GM21381 (cell line): ENCODE measurements around the gene PPP1R16B.

Experiments
- ATAC-seq: cut with Tn5 transposase; IDR thresholded peaks from one replicate; pipeline ENCODE4 v1.9.1; 2021; ENCODE audit warnings: mild to moderate bottlenecking, moderate library complexity; ENCODE audit not compliant: unreplicated experiment

PPP1R16B gene

GRCh38 chr20:38893565-38894090, 88.1 kb downstream of the PPP1R16B start:
- ATAC-seq, result peak; percentile 48

GRCh38 chr20:38894091-38894847, 88.8 kb downstream of the PPP1R16B start:
- no peak for ATAC-seq

GRCh38 chr20:38895098-38895949, 89.8 kb downstream of the PPP1R16B start:
- no peak for ATAC-seq

GRCh38 chr20:38896009-38896594, 90.6 kb downstream of the PPP1R16B start:
- ATAC-seq, result no peak

GRCh38 chr20:38897267-38897666, 91.8 kb downstream of the PPP1R16B start:
- ATAC-seq, result no peak

GRCh38 chr20:38900606-38901005, 95.1 kb downstream of the PPP1R16B start:
- ATAC-seq, result no peak

GRCh38 chr20:38902601-38903000, 97.1 kb downstream of the PPP1R16B start:
- ATAC-seq, result no peak

GRCh38 chr20:38903335-38903734, 97.8 kb downstream of the PPP1R16B start:
- no peak for ATAC-seq

GRCh38 chr20:38905375-38905774, 99.9 kb downstream of the PPP1R16B start:
- no peak for ATAC-seq

- no peak for ATAC-seq
Observed at GRCh38 chr20:38907918-38908677, 102.6 kb downstream of the PPP1R16B start.

- ATAC-seq, result no peak
Observed at GRCh38 chr20:38915355-38915754, 109.9 kb downstream of the PPP1R16B start.

- no peak for ATAC-seq
Observed at GRCh38 chr20:38917657-38918056, 112.2 kb downstream of the PPP1R16B start.

- no peak for ATAC-seq
Observed at GRCh38 chr20:38918172-38918571, 112.7 kb downstream of the PPP1R16B start.

- no peak for ATAC-seq
Observed at GRCh38 chr20:38919683-38920082, 114.2 kb downstream of the PPP1R16B start.

- no peak for ATAC-seq
Observed at GRCh38 chr20:38920411-38920810, 114.9 kb downstream of the PPP1R16B start.

- ATAC-seq, result no peak
Observed at GRCh38 chr20:38920851-38921250, 115.4 kb downstream of the PPP1R16B start.

- ATAC-seq, result no peak
Observed at GRCh38 chr20:38924718-38925117, 119.2 kb downstream of the PPP1R16B start.

- peak; percentile 90 for ATAC-seq
Observed at GRCh38 chr20:38926142-38926933, 120.8 kb downstream of the PPP1R16B start, which contains the start of gene FAM83D. Gene FAM83D, plus strand, starts transcription at chr20:38926417. Its CDS starts 26 bp downstream, at chr20:38926443.

- ATAC-seq, result no peak
Observed at GRCh38 chr20:38926934-38927616, 121.6 kb downstream of the PPP1R16B start.
